GM19099 (cell line): ENCODE results near the gene CD160.

Source experiments
- POLR2A ChIP-seq: IDR thresholded peaks from 3 replicates; pipeline ENCODE4 v1.6.1; 2011; ENCODE audit warnings: low read depth; ENCODE audit not compliant: insufficient read length; ENCODE audit errors: extremely low read depth

The CD160 gene

GRCh38 chr1:145707183-145707867 is 12.0 kb upstream of the CD160 start, which contains the start of gene PDZK1:
Gene PDZK1 (minus strand): TSS chr1:145707368. CDS start chr1:145688021, 19,347 bp downstream.
- no peak for TF ChIP-seq POLR2A

- no peak for TF ChIP-seq POLR2A
These were observed 11.2 kb upstream of the CD160 start for GRCh38 chr1:145708063-145708462.

- TF ChIP-seq POLR2A = no peak
These were observed 8.8 kb upstream of the CD160 start for GRCh38 chr1:145710291-145711027.

DNA sequence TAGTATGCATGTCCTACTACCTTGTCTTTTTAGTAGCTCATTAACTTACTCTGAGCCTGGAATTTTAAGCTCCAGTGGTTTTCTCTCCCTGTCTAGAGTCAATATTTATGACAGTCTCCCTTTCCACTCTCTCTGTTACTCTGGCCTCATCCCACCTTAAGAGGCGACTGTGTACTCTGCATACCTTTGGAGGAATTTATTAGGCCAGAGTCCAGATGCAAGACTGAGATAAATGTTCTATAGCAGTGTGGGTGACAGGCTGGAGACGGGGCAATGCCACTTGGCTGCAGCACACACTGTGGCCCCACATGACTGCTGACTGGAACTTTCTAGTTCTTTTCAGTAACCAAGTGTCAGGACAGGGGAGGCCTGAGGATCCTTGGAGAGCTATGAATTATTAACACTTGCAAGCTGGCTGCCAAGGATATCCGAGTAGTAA is 8.1 kb upstream of the CD160 start:
- TF ChIP-seq POLR2A = no peak

DNA sequence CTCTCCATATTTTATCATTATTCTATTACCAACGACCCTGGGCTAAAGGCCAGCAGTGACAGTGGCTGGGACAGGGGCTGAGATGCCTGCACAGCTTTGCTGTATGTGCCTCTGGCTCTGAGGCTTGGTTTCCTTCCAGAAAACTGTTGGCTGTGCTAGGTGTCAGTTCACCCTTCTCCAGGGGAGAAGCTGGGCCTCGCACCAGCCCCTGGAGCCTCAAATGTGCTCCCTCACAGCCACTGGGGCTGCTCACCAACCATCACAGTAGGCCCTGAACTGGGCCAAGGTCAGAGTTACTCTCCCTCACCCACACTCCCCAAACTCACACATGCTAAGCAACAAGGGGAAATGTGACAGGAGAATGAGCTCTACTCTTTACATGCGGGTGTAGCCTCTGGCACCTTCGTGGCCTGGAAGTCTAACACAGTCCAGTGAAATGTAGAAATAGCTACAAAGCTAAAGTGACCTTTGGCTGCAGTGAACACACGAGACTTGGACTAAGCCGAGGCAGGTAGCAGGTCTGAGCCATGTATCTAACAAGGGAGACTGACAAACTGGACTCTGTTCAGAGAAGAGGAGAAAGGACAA is 4.7 kb upstream of the CD160 start:
- no peak for TF ChIP-seq POLR2A

GRCh38 chr1:145716641-145717345 is 2.5 kb upstream of the CD160 start:
- no peak for TF ChIP-seq POLR2A

DNA sequence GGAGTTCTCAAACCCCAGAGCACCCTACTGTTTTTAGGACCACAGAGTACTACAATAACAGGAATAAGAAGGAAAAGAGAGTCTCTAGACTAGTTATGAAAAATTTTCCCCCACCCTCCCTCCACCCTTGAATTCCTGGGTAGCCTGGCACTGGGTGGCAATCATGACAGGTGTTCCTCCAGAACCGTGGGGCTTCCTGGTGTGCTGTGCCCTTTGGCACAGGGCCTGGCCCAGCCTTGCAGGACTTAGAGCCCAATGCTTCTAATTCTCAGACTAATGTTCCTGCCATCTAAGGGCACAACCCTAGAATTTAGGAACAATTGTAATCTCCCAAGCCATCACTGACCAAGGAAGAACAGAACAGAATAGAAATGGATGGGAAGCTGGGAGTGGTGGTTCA is 1.5 kb upstream of the CD160 start:
- no peak for TF ChIP-seq POLR2A

- no peak for TF ChIP-seq POLR2A
These were observed 1.2 kb downstream of the CD160 start for GRCh38 chr1:145720556-145720877.

DNA sequence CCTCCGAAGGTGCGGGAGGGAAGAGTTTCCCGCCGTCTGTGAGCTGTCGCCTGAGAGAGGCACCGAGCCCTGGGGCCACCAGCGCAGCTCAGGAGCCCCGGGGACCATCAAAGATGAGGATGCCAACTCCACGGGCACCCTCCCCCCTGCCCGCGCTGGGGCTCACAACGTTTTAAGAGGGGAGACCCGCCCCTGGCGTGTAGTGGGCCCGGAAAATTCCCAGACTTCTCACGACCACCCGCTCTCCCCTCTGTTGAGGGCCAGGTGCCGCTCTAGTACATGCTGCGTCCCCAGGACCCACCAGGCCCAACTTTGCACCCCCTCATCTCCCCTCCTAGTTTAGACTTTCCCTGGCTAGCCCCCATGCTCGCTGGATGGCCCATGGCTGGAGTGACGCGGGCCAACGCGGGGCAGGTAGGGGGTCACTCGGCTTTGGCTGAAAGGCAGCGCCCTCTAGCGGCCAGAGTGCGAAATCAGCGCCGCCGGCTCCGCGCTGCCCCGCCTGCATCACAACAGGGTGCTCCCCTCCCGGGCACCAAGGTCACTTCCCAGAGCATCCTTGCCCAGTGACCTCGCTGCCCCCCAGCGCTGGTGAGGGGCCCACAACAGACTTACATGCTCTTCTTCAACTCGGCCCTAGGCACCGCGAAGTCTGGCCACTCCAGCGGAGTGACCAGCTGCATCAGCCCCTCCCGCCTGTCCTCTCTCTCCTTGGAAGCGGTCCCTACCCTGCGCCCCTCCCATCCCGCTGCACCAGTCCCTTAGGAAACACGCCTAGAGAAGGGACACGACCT is 1.8 kb downstream of the CD160 start:
- TF ChIP-seq POLR2A = no peak

DNA sequence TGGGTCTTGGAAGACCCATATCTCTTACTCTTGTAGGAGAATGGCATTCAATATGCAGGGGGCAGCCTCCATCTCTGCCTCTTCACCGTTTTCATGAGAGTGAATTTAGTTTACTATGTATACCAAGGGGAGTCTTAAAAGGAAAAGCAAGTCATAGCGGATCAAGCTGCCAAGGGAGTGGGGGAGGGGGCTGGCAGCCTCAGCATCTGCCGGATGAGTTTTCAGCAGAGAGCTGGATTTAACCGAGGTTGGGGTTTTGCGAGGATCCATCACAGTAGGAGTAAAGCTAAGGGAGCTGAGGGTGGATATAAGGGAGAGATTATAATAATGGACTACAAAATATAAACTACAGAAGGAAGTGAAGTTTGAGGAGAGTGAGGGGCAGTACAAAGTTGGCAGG is 9.9 kb downstream of the CD160 start:
- no peak for TF ChIP-seq POLR2A

- TF ChIP-seq POLR2A = no peak
These were observed 10.6 kb downstream of the CD160 start for GRCh38 chr1:145729666-145730436.

GRCh38 chr1:145730467-145730866 is 11.2 kb downstream of the CD160 start:
- TF ChIP-seq POLR2A = no peak

DNA sequence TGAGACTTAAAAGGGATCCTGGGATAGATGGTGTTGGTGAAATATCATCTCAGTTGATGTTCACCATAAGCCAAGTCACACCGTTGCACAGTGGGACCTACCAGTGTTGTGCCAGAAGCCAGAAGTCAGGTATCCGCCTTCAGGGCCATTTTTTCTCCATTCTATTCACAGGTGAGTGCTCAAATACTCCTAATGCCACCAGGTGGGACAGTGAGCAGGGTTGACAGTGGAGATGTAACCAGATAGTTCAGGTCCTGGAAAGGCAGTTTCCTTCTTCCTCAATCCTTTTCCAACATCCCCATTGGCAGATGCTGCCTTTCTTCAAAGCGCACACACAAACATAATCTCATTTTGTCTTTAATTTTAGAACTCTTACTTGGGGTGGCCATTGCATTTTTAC is 11.6 kb downstream of the CD160 start:
- no peak for TF ChIP-seq POLR2A

DNA sequence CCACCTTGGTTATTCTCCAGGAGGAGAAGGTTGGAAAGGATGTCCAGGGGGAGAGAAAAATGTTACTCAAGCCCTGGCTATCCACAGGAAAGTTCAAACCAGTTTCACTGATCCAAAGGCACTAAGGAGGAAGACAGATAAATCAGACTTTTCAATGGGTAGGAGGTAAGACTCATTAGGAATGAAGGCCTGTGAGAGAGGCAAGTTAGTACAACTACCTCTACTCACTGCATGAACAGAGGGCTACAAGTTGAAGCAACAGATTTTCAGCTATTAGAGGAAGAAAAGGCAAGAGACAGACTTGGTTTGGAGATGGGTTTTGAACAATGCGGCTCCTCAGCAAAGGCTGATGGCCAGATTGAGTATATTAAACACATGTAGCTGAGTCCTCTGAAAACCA is 16.9 kb downstream of the CD160 start:
- TF ChIP-seq POLR2A = no peak
